HG02678 (cell line): ENCODE measurements around the gene U2AF1L4.
A peak's percentile ranks its signal among the peaks of the same experiment; 100 is the strongest.

ENCODE experiments used
- ATAC-seq: cut with Tn5 transposase; IDR thresholded peaks from one replicate; pipeline ENCODE4 v1.9.1; 2021; ENCODE audit warnings: mild to moderate bottlenecking, moderate library complexity; ENCODE audit not compliant: unreplicated experiment

The U2AF1L4 gene

DNA sequence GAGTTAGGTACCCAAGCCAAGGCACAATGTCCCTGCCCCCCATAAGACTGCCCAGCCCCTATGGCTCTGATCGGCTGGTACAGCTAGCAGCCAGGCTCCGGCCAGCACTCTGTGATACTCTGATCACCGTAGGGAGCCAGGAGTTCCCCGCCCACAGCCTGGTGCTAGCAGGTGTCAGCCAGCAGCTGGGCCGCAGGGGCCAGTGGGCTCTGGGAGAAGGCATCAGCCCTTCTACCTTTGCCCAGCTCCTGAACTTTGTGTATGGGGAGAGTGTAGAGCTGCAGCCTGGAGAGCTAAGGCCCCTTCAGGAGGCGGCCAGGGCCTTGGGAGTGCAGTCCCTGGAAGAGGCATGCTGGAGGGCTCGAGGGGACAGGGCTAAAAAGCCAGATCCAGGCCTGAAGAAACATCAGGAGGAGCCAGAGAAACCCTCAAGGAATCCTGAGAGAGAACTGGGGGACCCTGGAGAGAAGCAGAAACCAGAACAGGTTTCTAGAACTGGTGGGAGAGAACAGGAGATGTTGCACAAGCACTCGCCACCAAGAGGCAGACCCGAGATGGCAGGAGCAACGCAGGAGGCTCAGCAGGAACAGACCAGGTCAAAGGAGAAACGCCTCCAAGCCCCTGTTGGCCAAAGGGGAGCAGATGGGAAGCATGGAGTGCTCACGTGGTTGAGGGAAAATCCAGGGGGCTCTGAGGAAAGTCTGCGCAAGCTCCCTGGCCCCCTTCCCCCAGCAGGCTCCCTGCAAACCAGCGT is 30.4 kb downstream of the U2AF1L4 start:
- no peak for ATAC-seq

DNA sequence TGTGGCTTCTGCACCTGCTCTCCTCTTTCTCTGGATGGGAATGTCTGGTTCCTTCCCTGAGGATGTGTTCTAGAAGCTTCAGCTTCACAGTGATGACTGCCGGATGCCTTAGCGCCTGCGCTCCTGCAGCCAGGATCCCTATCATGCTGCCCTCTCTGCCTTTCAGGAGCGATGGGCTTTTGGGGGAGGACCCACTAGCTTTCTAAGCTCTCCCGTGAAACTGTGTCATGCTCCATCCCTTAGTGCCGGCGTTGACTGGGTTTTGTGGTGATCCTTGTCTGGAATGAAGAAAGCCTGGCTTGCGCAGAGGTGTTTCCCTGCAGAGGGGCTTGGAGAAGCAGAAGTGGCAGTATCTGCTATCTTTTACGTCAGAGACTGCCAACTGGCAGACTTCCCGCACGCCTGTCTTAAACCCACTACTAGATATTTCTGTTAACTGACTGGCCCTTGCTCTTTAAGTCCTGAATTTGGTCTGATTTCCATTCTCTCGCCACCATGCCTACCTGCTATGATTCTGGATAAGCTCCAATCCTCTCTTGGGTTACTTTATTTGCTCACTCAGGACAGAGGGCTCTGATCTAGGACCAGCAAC is 31.2 kb downstream of the U2AF1L4 start:
- ATAC-seq = no peak

DNA sequence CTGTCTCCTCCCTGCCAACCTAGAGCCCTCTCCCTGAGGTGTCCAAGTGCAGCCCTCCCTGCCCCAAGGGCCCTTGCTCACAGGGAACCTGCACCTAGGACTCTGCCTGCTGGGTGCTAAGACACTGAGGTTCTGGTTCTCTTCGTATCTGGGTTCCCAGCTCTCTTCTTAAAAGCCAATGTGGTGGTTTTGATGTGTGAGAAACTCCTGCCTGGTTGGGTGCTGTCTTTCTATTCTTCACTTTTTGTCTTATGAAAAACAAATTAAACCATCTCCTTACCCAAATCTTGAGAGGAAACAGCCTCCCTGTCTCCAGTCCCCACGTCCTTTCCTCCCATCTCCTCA is 31.7 kb downstream of the U2AF1L4 start:
- ATAC-seq = no peak

DNA sequence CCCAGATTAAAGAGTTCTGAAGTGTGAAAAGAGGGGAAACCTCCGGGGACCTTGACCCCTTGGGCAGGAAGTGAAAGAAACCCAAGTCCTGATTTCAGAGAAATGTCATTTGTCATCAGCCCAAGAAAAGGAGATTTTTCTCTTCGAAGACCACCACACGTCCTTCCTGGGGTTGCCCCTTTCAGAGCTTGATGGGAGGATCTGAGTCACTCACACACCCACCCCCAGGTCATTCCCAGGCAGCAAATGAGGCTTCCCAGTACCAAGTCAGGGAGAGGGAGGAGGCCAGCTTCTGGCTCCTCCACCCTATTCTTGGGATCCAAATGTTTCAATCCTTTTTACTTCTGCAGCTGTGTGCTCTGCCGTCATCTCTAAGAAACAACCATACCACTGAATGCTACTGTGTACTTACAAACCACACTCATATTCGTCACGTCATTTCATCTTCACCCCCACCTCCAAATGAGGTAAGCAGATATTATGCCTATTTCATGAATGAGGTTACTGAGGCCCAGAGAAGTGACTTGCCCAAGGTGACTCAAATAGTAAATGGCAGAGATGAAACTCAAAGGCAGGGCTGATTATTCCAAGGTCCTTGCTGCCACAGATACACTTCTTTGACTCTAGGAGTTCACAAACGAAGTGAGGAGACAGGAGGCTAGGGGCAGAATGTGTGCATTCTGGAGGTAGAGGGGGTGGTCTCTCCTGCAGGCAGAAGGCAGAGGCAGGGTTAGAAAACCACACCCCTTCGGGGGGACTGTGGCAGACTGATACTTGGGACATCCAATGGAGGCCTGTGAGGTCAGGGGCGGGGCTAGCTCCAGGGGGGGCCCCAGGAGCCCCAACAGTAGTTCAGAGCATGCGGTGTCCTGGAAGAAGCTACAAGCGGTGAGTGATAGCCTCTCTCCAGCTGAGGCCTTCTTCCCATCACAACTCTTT is 32.4 kb downstream of the U2AF1L4 start:
- ATAC-seq = no peak

DNA sequence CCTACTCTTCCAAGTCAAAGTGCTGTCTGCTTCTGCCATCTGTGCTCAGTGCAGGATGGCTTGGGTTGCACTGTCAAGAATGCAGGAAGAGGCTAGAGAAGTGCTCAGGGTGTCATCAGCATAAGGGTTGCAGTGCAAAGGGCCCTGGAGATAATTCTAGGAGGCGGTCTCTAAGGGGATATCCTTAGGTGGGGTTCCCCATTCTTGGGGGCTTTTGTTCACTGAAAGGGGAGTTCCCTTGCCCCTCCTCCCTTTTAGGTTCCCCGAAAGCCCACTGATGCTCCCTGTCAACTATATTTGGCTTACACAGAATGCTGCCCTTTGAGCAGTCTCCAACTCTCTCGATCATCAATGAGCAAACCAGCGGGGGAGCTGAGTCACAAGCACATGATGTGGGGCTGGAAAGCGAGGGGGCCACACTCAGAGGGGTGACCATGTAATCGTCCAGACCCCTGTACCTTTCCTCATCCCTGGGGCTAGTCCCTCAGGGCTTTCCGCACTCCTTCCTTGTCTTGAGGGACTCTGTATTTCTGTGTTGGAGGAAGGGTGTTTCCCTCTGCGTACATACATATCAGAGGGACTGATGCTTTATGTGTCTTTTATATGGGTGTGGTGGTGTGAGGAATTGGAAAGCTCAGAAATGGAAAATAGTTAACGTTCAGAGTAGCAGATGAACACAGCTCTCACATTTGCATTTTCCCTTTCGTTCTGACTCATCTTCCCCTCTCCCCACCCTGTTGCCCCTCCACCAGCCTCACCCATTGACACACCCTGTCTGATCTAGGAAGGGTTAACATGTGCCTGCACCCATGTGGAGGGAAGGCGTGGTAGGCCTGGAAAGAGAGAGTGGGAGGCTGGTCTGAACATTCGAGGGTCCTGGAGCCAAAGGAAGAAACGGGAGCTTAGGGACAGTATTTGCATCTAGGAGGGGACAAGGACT is 34.2 kb downstream of the U2AF1L4 start:
- peak; percentile 43 for ATAC-seq

DNA sequence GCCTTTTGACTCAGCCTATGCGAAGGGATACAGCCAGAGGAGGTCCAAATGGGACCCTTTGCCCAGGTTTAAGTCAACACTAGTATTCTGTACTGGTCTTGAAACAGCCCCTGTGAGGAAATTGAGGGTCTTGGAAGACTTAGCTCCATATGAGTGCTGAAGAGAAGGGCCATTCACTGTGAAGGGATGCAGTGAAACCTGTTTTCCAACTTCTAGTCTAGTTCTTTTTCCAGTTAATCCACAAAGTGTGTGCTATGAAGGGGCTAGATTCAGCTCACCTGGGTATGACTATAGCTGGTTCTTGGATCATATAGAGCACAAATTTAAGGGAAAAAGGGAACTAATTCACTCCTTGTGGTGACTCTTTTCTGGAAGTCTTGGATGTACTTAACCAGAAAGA is 36.8 kb downstream of the U2AF1L4 start:
- ATAC-seq = no peak

DNA sequence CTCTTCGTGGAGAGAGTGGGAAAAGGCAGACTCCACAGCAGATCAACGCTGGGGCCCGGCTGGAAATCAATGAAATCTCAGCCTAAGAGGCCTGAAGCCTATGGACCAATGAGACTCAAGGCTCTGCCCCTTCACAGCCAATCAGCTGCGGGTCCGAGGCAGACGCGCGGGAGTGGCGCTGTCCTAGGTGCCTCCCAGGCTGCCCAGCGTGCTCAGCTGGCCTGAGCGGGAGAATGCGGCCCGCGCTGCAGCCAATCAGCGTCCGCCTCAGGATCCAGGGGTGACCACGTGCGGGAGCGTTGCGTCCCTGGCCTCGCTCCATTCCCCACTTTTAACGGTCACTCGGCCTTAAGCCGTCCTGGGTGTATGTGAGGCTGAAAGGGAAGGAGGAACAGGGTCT is 41.0 kb downstream of the U2AF1L4 start, which contains the start of gene ZBTB32:
Gene ZBTB32 (plus strand): TSS at position 341 of the 400 bp plus-strand sequence. CDS start 10,069 bp downstream, outside the sequence.
- ATAC-seq = no peak

DNA sequence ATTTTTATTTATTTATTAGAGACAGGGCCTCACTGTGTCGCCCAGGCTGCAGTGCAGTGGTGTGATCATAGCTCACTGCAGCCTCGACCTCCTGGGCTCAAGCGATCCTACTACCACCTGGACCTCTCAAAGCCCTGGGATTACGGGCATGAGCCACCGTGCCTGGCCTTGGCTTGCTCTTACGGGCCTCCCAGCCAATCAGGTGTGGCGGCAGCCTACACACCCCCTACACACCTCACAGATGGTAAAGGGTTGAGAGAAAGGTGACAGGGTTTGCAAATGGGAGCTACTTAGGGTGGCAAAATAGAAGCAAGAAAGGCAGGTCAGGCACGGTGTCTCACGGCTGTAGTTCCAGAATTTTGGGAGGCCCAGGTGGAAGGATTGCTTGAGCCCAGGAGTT is 41.9 kb downstream of the U2AF1L4 start:
- no peak for ATAC-seq

DNA sequence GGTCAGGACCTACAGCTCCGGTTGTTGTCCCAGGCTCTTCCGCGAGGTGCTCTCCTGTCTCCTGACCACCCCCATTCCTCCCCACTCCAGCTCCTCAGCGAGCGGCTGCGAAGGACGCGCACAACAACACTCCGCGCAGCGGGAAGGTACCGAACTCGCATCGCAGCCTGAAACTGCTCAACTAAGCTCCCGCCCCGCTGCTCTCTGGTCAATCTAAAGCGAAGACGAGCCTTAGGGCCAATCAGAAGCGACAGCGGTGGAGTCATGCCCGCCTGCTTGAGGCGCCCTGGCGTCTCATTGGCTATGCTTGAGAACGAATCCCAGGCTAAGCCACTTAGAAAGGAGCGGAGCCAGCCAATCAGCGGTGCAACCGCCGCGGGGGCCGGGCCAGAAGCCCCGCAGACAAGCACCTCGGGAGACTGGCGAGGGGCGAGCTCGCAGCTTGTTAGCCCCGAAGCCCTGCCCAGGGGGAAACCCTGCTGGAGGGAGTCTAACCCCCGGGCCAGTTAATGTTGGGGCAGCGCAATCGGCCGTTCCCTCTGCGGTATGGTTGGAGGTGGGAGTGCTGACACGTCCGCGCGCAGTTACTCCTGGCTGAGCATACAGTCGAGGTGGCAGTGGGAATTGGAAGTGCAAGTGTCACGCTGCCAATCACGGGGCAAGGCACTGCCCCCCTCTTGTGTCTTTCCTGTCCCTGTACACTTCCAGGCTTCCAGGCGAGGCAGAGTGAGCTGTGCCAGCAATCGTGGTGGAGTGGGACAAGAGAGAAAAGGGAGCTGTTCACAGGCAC is 42.8 kb downstream of the U2AF1L4 start:
- ATAC-seq = peak; percentile 97

DNA sequence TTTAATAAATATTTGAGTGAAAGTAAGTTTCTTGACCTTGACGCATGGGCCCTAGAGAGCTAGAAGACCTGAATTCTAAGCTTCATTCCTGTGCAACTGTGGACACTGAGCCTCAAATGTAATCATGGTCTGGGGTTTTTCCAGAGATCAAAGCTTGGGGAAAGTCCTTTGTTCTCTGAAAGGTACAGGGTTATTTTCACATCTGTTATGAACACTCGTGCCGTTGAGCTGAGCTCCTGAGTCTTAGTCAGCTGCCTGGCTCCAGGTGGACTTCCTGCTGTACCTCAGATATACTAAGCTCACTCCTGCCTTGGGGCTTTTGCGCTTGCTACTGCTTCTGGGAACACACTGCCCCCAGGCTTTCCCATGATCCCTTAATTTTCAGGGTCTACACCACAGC is 48.4 kb downstream of the U2AF1L4 start:
- ATAC-seq = no peak

DNA sequence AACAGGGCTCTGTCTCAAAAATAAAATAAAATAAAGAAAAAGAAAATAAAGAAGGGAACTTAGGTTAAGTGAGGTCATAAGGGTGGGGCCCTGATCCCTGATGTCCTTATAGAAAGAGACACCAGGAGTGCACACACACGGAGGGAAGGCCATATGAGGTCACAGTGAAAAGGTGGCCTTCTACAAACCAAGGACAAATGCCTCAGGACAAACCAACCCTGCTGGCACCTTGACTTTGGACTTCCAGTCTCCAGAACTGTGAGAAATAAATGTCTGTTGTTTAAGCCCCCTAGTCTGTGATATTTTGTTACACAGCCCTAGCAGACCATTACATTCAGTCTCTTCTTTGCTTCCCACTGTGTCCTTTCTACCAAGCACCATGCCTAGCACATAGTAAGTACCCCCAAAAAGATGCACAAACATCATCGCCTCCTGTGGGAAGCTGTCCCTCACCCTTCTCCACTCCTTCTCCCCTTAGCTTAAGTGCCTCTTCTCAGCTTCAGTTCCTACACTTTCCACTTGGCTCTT is 49.3 kb downstream of the U2AF1L4 start:
- ATAC-seq = no peak

DNA sequence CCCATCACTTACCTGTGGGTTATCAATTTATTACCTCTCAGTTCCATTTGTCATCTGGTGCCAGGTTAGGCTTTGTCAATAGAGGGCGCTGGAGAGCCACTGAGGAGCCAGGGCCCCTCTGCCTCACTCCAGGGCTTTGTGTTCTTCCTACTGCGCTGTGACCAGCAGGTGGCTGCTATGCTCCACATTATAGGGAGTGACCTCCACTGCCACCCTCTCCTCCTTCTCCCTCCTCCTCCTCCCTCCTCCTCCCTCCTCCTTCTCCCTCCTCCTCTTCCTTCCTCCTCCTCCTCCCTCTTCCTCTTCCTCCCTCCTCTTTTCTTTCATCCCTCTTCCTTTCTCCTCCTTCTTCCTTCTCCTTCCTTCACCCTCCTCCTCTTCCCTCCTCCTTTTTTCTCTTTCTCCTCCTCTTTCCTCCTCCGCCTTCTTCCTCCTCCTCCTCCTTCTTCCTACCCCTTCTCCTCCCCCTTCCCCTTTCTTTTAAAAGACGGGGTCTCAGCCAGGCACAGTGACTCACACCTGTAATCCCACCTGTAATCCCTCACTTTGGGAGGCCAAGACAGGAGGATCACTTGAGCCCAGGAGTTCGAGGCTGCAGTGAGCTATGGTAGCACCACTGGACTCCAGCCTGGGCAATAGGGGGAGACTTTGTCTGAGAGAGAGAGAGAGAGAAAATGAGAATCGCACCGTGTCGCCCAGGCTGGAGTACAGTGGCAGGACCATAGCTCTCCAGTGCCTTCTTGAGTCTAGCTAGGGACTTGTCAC is 51.2 kb downstream of the U2AF1L4 start:
- peak; percentile 83 for ATAC-seq

DNA sequence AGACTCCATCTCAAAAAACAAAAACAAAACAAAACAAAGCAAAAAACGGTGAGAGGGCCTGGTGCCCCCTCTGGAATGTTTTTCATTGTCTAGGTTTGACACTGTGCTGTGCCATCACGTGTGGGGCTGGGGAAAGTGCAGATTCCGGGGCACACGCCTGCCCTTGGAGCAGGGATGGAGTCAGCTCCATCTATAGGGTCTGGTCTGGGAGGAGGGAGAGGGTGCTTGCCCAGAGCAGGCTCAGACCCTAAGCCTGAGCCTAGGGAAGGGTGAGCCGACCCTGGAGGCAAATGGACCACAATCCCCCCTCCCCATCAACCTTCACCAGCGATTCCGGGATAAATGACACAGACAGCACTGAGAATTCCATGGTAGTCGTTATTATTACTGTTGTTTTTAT is 51.8 kb downstream of the U2AF1L4 start:
- ATAC-seq = no peak
